H1 (cell line): ENCODE measurements around the gene NUMB. TPM values are rescaled to one million over a fixed set of nuclear protein-coding genes. Genes with fewer than 3 reads are reported as not detected.

Experiments used
- CTCF ChIA-PET: fragments of 300-600 bp; sonication (Branson Sonifier 250); formaldehyde crosslinking; loops from one replicate; lab custom pipeline; 2021; ENCODE audit not compliant: partially characterized antibody; lab: Charles Lee
- POLR2A ChIA-PET: fragments of 300-600 bp; sonication (Branson Sonifier 250); formaldehyde crosslinking; loops from one replicate; lab custom pipeline; 2021; ENCODE audit warnings: inconsistent platforms; ENCODE audit not compliant: partially characterized antibody; lab: Charles Lee
- DNase-seq, 2 experiments: peaks; one replicate each; pipeline versions ENCODE4 v3.0.0 to v3.0.0-alpha.2; 2010 to 2022; ENCODE audit warnings: low spot score in 2 of 2, low read depth in 1 of 2, mixed read lengths in 1 of 2
- FAIRE-seq: peaks from 2 replicates; lab custom pipeline; 2011; peaks lifted over from hg19 to GRCh38; lab: Jason Lieb, UNC
- H2AFZ ChIP-seq: 2 replicates; pipeline ENCODE4 v1.8.1; 2012; ENCODE audit warnings: low read length, inconsistent platforms
- H2AK5ac ChIP-seq: 2 replicates; pipeline ENCODE4 v1.6.1; 2013; ENCODE audit warnings: low read depth, low read length
- H2BK120ac ChIP-seq: replicated peaks from 2 replicates; pipeline ENCODE3; 2013; ENCODE audit warnings: low read depth, low read length, inconsistent platforms
- H2BK12ac ChIP-seq: 2 replicates; pipeline ENCODE4 v1.6.1; 2013; ENCODE audit warnings: low read depth, low read length
- H2BK15ac ChIP-seq: 2 replicates; pipeline ENCODE4 v1.6.1; 2013; ENCODE audit warnings: low read length
- H2BK20ac ChIP-seq: 2 replicates; pipeline ENCODE4 v1.6.1; 2013; ENCODE audit warnings: low read length
- H2BK5ac ChIP-seq: 2 replicates; pipeline ENCODE4 v1.6.1; 2013; ENCODE audit warnings: low read depth, low read length
- H3K14ac ChIP-seq: 2 replicates; pipeline ENCODE4 v1.6.1; 2013; ENCODE audit warnings: inconsistent platforms; ENCODE audit not compliant: insufficient read length
- H3K18ac ChIP-seq: 2 replicates; pipeline ENCODE4 v1.6.1; 2013; ENCODE audit warnings: low read length; ENCODE audit errors: extremely low read depth
- H3K23ac ChIP-seq: 2 replicates; pipeline ENCODE4 v1.6.1; 2013; ENCODE audit warnings: inconsistent platforms; ENCODE audit not compliant: insufficient read length
- H3K23me2 ChIP-seq: 2 replicates; pipeline ENCODE4 v1.6.1; 2013; ENCODE audit warnings: low read depth, low read length
- H3K27ac ChIP-seq: 2 replicates; pipeline ENCODE4 v1.6.1; 2011; ENCODE audit warnings: low read depth, low read length, inconsistent platforms
- H3K27me3 ChIP-seq, 4 experiments: replicated peaks in 1 of 4; 1 replicate in 1 of 4; 2 replicates in 3 of 4; pipeline versions ENCODE4 v1.6.1 to v1.8.1; 2011 to 2013; ENCODE audit warnings: low read length in 3 of 4, mild to moderate bottlenecking in 3 of 4, inconsistent platforms in 2 of 4, mixed read lengths in 2 of 4, moderate library complexity in 1 of 4; ENCODE audit not compliant: control insufficient read depth in 3 of 4, insufficient read depth in 3 of 4; ENCODE audit errors: extremely low read depth in 1 of 4
- H3K36me3 ChIP-seq, 4 experiments: 2 replicates each; pipeline versions ENCODE4 v1.6.1 to v1.8.1; 2011 to 2013; ENCODE audit warnings: mild to moderate bottlenecking in 4 of 4, low read length in 3 of 4, moderate library complexity in 2 of 4, control low read depth in 1 of 4, inconsistent platforms in 1 of 4; ENCODE audit not compliant: insufficient read depth in 4 of 4, control insufficient read depth in 2 of 4
- H3K4ac ChIP-seq: replicated peaks from 2 replicates; pipeline ENCODE3; 2013; ENCODE audit warnings: low read length, low read depth, mixed read lengths, inconsistent platforms; ENCODE audit not compliant: insufficient read length
- H3K4me1 ChIP-seq, 4 experiments: replicated peaks in 1 of 4; 1 replicate in 1 of 4; 2 replicates in 3 of 4; pipeline versions ENCODE4 v1.6.1 to v1.8.1; 2011 to 2013; ENCODE audit warnings: low read length in 3 of 4, inconsistent platforms in 2 of 4, mixed read lengths in 1 of 4; ENCODE audit not compliant: insufficient read depth in 4 of 4, control insufficient read depth in 3 of 4
- H3K4me2 ChIP-seq, 2 experiments: 2 replicates each; pipeline versions ENCODE4 v1.6.1 to v1.8.1; 2011 to 2013; ENCODE audit warnings: low read depth in 2 of 2, low read length in 2 of 2, control low read depth in 1 of 2, inconsistent platforms in 1 of 2, mild to moderate bottlenecking in 1 of 2; ENCODE audit not compliant: insufficient read depth in 1 of 2
- H3K4me3 ChIP-seq, 4 experiments: fragments of 200-600, 300-600 bp in 1 of 4; sonication (generic), shearing (Covaris generic), sonication (Bioruptor Twin) in 1 of 4; 2 replicates each; pipeline versions ENCODE4 v1.5.1 to v1.8.1; 2011 to 2016; ENCODE audit warnings: low read length in 4 of 4, low read depth in 3 of 4, control low read depth in 2 of 4, inconsistent platforms in 2 of 4, mild to moderate bottlenecking in 2 of 4, mixed read lengths in 1 of 4, moderate library complexity in 1 of 4; ENCODE audit not compliant: insufficient read depth in 2 of 4; ENCODE audit errors: extremely low read depth in 1 of 4
- H3K56ac ChIP-seq: replicated peaks from 2 replicates; pipeline ENCODE3; 2013; ENCODE audit warnings: low read depth, mild to moderate bottlenecking, mixed read lengths, low read length, inconsistent platforms; ENCODE audit not compliant: insufficient read length
- H3K79me1 ChIP-seq: 2 replicates; pipeline ENCODE4 v1.6.1; 2013; ENCODE audit warnings: low read depth, low read length, control low read depth
- H3K79me2 ChIP-seq, 2 experiments: 2 replicates each; pipeline versions ENCODE4 v1.6.1 to v1.8.1; 2012 to 2013; ENCODE audit warnings: low read length in 2 of 2, mild to moderate bottlenecking in 2 of 2, inconsistent platforms in 1 of 2; ENCODE audit not compliant: insufficient read depth in 2 of 2, control insufficient read depth in 1 of 2
- H3K9ac ChIP-seq, 4 experiments: replicated peaks in 1 of 4; 1 replicate in 1 of 4; 2 replicates in 3 of 4; pipeline versions ENCODE4 v1.6.1 to v1.8.1; 2011 to 2013; ENCODE audit warnings: low read depth in 3 of 4, low read length in 3 of 4, control low read depth in 2 of 4, mild to moderate bottlenecking in 2 of 4, moderate library complexity in 2 of 4, inconsistent platforms in 1 of 4; ENCODE audit errors: extremely low read depth in 1 of 4
- H3K9me3 ChIP-seq, 2 experiments: 2 replicates each; pipeline versions ENCODE4 v1.6.1 to v1.8.1; 2012 to 2013; ENCODE audit warnings: mild to moderate bottlenecking in 2 of 2, moderate library complexity in 2 of 2, control low read depth in 1 of 2, inconsistent platforms in 1 of 2, low read depth in 1 of 2, low read length in 1 of 2, mixed read lengths in 1 of 2; ENCODE audit not compliant: insufficient read depth in 2 of 2
- H4K20me1 ChIP-seq, 2 experiments: replicated peaks in 1 of 2; 2 replicates each; pipeline versions ENCODE3 to v1.8.1; 2011 to 2013; ENCODE audit warnings: inconsistent platforms in 2 of 2, low read length in 2 of 2, mild to moderate bottlenecking in 1 of 2; ENCODE audit not compliant: insufficient read depth in 2 of 2, control insufficient read depth in 1 of 2
- H4K5ac ChIP-seq: 2 replicates; pipeline ENCODE4 v1.6.1; 2013; ENCODE audit warnings: low read length, low read depth, mixed read lengths, inconsistent platforms; ENCODE audit not compliant: insufficient read length
- H4K8ac ChIP-seq: 2 replicates; pipeline ENCODE4 v1.8.0; 2013; ENCODE audit warnings: mild to moderate bottlenecking, moderate library complexity, low read length, inconsistent platforms; ENCODE audit not compliant: insufficient read depth; ENCODE audit errors: extremely low read depth
- H4K91ac ChIP-seq: replicated peaks from 2 replicates; pipeline ENCODE3; 2013; ENCODE audit warnings: low read length, mixed read lengths, inconsistent platforms; ENCODE audit not compliant: insufficient read length
- CEBPB ChIP-seq: IDR thresholded peaks from 2 replicates; pipeline ENCODE4 v1.6.1; 2012; ENCODE audit warnings: low read depth, low read length
- EGR1 ChIP-seq: IDR thresholded peaks from 2 replicates; pipeline ENCODE4 v1.6.1; 2011; ENCODE audit warnings: low read depth, low read length, borderline replicate concordance
- WGBS, 2 experiments: shearing (Covaris generic) in 1 of 2; methylation state at CpG; one replicate each; pipeline versions ENCODE4 v1.1.6 to v1.1.7; 2013 to 2015; ENCODE audit warnings: low lambda C conversion rate in 2 of 2, mixed read lengths in 2 of 2, inconsistent platforms in 1 of 2, low coverage in 1 of 2, missing lambda C conversion rate in 1 of 2; ENCODE audit not compliant: insufficient replicate concordance in 2 of 2, insufficient coverage in 1 of 2, insufficient read length in 1 of 2; ENCODE audit errors: extremely low coverage in 1 of 2, missing lambda C conversion rate in 1 of 2; 5-methylcytosine and 5-hydroxymethylcytosine counted together
- polyA plus RNA-seq, 7 experiments: library from polyadenylated mRNA; depleted of rRNA in 3 of 7; stranded (reverse) in 5 of 7; unstranded in 2 of 7; fragments of >200 nt in 5 of 7; fragments of 200-250 nt in 2 of 7; gene quantifications; 1 replicate in 5 of 7; 2 replicates in 1 of 7; 4 replicates in 1 of 7; pipeline versions ENCODE4 v1.2.1 to v1.2.3, GENCODE V29; 2011 to 2013; ENCODE audit warnings: missing spikeins in 2 of 7, mixed read lengths in 2 of 7
- total RNA-seq: library from RNA; stranded (reverse); fragmentation: NEBNext Ultra II Directional; extraction: Animal tissue kit (Norgen Biotek cat#: 25700); gene quantifications from 2 replicates; pipeline ENCODE4 v1.2.1, GENCODE V29; 2021

NUMB gene
- total and polyA plus RNA-seq, 2 of the 8 experiments (the other 6 are each of a cell fraction or from before 2014, with no cell fraction given): 54.3 to 78.1 TPM

- H4K5ac ChIP-seq: no peak overlapping the region
- no peak for FAIRE-seq
- no peak overlapping the region for H2BK5ac ChIP-seq
- H3K18ac ChIP-seq: no peak overlapping the region; the same call in 1 of the 2 replicates
- H3K27me3 ChIP-seq: no peaks in the 10 kb centered on the region
- no peak overlapping the region for H3K4ac ChIP-seq
- H3K27ac ChIP-seq: no peak overlapping the region
- H3K4me2 ChIP-seq: no peak overlapping the region
- H3K79me1 ChIP-seq: no peaks in the 10 kb centered on the region
- no peak overlapping the region for H2BK120ac ChIP-seq
- H3K4me3 ChIP-seq: no peak overlapping the region
- no peak for DNase-seq
- ChIA-PET CTCF (interaction anchor here (0.6 kb wide), 1 partner anchor 170 kb away, joined by 3 read pairs; no protein-coding TSS in a partner anchor), POLR2A (no interaction called here)
- no peak overlapping the region for H4K91ac ChIP-seq
- H4K20me1 ChIP-seq: peaks cover 0 to 2% of the 10 kb centered on the region in 2 experiments
- no peak overlapping the region for H3K23ac ChIP-seq
- H2AK5ac ChIP-seq: no peak overlapping the region
- H2BK15ac ChIP-seq: no peak overlapping the region
- no peaks in the 10 kb centered on the region for H3K23me2 ChIP-seq
- H3K56ac ChIP-seq: no peak overlapping the region
- H3K9me3 ChIP-seq: no peaks in the 10 kb centered on the region
- TF ChIP-seq EGR1 (no peak), CEBPB (peak; percentile 68; the same call in 1 of the 2 replicates)
- no peak overlapping the region for H3K14ac ChIP-seq
- no peak overlapping the region for H2BK20ac ChIP-seq
- no peak overlapping the region for H2BK12ac ChIP-seq
- peaks cover 0 to 4% (median 1%) of the 10 kb centered on the region in 4 experiments; a peak in 4 of 7 replicates for H3K4me1 ChIP-seq
- no peak overlapping the region for H2AFZ ChIP-seq
- no peak overlapping the region for H4K8ac ChIP-seq
- H3K9ac ChIP-seq: no peak overlapping the region
- H3K79me2 ChIP-seq: no peaks in the 10 kb centered on the region
- WGBS, 2 experiments: 90% methylated on average over 9 of the region's 11 CpGs; no CpG with 5 or more reads in 1 of the 2 experiments
- H3K36me3 ChIP-seq: peaks cover 0 to 5% (median 0%) of the 10 kb centered on the region in 4 experiments; a peak in 1 of 8 replicates
These were observed 43.8 kb upstream of the NUMB start for GRCh38 chr14:73502017-73502619.
